GM10847 (cell line): ENCODE data around the gene SLC25A29.
A peak's percentile ranks its signal among the peaks of the same experiment; 100 is the strongest.

Experiments
- POLR2A ChIP-seq: IDR thresholded peaks from 2 replicates; pipeline ENCODE4 v1.6.1; 2011; ENCODE audit not compliant: insufficient read length; ENCODE audit errors: extremely low read depth

The SLC25A29 gene, protein sequence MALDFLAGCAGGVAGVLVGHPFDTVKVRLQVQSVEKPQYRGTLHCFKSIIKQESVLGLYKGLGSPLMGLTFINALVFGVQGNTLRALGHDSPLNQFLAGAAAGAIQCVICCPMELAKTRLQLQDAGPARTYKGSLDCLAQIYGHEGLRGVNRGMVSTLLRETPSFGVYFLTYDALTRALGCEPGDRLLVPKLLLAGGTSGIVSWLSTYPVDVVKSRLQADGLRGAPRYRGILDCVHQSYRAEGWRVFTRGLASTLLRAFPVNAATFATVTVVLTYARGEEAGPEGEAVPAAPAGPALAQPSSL

GRCh38 chr14:100306101-100306997 lies at the start of gene SLC25A29:
Gene SLC25A29 (minus strand): TSS chr14:100306444. CDS start chr14:100306232, 212 bp downstream.
- peak; percentile 34 for TF ChIP-seq POLR2A

DNA sequence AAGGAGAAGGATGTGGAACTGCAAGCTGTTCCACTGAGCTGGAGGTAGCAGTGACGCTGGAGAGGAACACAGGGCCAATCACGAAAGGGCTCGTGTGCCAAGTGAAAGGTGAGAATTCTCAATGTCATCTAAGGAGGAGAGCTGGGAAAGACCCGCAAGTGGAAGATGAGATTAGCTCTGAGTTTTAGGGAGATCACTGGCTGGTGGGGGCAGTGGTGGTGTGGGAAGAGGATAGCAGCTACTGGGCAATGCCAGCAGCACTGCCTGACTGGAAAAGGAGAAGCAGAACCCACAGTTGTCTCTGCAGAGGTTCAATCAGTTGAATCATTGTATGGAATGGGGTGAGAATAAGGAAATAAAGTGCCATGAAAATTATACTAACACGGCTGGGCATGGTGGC lies 44.7 kb upstream of the SLC25A29 start:
- no peak for TF ChIP-seq POLR2A

DNA sequence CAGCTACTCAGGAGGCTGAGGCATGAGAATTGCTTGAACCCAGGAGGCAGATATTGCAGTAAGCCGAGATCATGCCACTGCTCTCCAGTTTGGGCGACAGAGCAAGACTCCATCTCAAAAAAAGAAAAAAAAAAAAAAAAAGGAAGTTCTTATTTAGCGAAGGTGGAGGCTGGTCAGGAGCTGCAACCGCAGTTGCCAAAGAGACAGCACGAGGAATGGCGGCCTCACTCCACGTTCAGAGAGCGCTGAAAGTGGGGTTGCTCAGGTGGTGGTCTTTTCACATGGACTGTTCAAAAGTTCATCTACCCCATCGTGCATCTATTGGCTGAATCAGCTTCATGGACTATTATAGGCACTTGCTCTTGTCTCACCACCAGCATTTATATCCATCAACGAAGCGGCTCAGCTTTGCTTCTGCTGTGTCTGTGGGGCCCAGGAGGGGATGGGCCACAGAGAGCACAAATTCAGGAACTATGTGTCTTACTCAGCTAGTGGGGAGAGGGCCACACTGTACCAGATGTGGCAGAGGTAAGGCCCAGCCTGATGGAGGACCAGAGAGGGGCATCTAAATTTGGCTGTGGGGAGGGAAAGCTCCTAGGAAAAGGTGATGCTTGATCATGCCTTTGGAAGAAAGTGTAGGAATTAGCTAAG lies 44.2 kb upstream of the SLC25A29 start:
- no peak for TF ChIP-seq POLR2A

DNA sequence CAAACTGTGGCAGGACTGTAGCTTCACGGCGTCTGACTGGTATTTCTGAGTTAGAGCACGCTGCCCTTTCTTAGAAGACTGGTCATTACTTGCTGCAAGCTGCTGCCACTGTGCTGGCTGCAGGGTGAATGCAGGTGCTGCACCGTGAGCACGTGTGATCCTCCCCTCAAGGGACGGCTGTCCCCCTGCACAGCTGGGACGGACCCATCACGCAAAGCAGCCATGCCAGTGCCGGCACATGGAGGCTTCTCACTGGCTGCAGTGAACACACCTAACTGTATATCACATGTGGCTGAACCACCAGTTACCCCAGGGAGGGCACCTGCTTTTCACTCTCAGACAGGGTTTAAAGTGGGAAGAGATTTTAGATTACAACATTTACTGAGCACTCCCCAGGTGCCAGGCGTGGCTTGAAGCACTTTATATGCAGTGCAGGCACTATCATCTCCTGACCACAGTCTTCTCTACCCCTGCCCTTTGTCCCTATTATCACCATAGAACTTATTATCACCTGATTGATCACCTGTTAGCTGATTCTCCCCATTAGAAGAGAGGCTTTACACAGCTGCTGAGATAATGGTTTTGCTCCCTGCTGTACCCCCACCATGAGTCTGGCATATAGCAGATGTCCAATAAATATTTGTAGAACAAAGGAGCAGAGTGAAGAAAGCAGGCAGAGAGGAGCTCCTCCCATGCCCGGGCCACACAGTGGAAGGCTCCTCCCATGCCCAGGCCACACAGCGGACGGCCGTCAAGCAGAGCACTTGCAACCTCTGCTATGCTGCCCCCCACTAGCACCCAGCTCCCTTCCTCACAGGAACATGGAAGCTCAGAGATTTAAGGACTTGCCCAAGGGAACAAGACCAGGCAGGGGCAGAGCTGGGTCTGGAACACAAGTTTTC lies 42.8 kb upstream of the SLC25A29 start:
- no peak for TF ChIP-seq POLR2A

DNA sequence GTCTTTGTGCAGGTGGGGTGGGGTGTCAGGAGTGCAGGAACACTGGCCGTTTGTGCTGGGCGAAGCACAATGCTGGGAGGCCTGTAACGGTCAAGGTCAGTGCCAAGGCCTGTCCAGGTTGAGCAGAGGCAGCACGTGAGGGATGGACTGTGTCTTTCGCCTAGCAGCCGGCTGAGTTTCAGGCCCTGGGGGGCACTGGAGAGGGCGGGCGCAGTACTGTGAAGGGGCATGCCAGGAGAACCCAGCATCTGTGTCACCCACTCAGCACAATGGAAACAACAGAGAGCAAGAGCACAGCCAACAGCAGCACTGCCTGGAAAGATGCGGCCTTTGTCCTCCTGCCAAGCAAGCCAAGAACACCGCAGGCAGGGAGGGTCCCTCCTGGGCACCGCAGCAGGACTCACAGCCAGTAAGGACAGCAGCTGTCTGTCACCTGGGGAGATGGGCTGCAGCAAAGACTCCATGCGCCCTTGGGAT lies 42.0 kb upstream of the SLC25A29 start:
- no peak for TF ChIP-seq POLR2A

- TF ChIP-seq POLR2A, result no peak
Observed at GRCh38 chr14:100346306-100347091, 40.3 kb upstream of the SLC25A29 start.

- TF ChIP-seq POLR2A, result no peak
Observed at GRCh38 chr14:100345711-100346110, 39.5 kb upstream of the SLC25A29 start.

- TF ChIP-seq POLR2A, result no peak
Observed at GRCh38 chr14:100342195-100342594, 36.0 kb upstream of the SLC25A29 start.

GRCh38 chr14:100341301-100342031 lies 35.2 kb upstream of the SLC25A29 start:
- TF ChIP-seq POLR2A, result no peak

DNA sequence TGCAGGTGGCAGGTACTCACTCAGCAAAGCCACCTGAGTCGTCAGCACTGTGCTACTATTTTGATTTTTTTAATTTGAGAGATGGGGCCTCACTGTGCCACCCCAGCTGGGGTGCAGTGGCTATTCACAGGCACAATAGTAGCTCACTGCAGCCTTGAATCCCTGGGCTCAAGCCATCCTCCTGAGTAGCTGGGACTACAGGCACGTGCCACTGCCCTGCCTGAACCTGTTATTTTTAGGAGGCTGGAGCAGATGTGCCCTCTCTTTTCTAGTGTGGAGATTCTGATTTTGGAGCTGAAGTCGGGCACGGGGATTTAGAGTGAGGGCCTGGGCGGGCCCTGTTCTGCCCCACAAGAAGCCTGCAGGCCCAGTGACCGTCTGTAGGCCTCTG lies 34.2 kb upstream of the SLC25A29 start:
- TF ChIP-seq POLR2A, result no peak

DNA sequence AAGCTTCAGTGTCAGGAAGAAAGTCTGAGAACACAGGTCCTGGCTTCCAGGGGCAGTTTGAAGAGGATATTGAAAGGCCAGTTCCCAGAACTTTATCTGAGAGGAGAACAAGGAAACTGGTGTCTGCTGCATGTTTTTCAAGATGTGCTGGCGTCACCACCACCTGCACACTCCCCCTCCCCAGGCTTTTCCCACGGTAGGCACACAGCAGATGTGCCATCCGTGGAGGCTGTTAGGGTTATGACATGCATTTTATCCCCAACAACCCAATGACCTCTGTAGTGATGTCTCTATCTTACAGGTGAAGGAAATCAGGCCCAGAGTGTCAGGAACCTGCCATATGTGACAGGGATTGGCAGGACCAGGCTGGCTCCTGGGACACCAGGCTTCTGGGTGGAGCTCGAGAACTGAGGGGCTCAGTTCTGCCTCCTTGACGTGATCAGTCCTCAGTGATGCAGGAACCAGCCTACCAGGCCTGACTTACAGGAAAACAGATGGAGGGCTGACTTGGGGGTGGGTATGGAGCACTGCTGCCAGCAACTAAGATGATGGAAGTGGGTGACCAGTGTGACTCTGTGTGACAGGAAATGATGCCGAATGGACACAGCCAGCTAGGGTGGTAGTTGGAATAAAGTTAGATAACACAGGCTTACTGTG lies 33.6 kb upstream of the SLC25A29 start:
- TF ChIP-seq POLR2A, result no peak

DNA sequence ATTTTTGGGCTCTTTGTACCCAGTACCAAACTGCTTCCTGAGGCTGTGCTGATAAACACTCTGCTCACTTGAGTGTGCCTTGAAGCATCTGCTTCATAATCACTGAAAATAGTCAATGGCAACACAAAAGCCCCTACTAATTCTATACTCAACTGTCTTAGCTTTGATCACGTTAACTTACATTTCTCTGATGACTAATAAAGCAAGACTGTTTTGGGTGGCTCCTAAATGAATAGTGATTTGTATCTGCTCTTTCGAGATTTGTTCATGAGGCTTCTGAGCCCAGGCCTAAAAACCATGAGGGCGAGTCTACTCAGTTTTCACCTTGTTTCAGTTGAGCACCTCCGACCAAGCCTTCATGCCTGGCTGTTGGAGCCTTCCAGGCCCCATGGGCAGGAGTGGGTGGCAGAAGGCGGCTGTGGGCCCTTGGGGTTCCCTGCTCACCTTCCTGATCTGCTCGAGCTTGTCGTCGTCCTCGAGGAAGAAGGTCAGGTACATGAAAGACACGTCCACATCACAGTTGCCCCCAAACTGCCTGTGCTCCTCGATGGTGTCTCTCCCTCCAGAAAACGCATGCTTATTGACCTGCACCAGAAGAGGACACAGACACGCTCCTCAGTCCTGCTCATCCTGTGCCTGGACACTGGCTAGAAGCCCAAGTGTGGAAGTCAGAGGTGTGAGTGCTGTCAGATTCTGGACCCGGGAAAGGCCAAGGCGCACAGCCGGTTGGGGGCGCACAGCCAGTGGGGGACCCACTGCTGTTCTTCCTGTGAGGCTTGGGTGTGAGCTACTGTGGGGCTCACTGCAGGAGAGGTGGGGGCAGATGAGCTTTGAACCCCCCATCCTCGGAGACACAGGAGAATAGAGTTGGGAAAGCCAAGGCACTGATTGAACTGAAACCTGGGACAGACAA lies 30.6 kb upstream of the SLC25A29 start:
- no peak for TF ChIP-seq POLR2A
